HG02885 (cell line): ENCODE results near the gene CD226.
"Not testable (repeated sequence)": the region's sequence is repeated elsewhere in the genome, so short reads cannot be mapped to it uniquely, and the experiment has no call there.

Experiments
- ATAC-seq: cut with Tn5 transposase; IDR thresholded peaks from one replicate; pipeline ENCODE4 v1.9.1; 2021; ENCODE audit warnings: mild to moderate bottlenecking; ENCODE audit not compliant: unreplicated experiment, poor library complexity

CD226 gene

GRCh38 chr18:69929041-69929774 lies 18.5 kb downstream of the CD226 start:
- ATAC-seq, result no peak

GRCh38 chr18:69916412-69916811 lies 31.3 kb downstream of the CD226 start:
- no peak for ATAC-seq

GRCh38 chr18:69908838-69909237 lies 38.8 kb downstream of the CD226 start:
- ATAC-seq, result no peak

GRCh38 chr18:69906765-69907164 lies 40.9 kb downstream of the CD226 start:
- no peak for ATAC-seq

- ATAC-seq, result no peak
These were observed 46.7 kb downstream of the CD226 start for GRCh38 chr18:69900941-69901340.

- not testable (repeated sequence) for ATAC-seq
These were observed 48.3 kb downstream of the CD226 start for GRCh38 chr18:69899154-69899923.

GRCh38 chr18:69898241-69898861 lies 49.3 kb downstream of the CD226 start:
- peak; percentile 49 for ATAC-seq

- ATAC-seq, result peak; percentile 67
These were observed 50.1 kb downstream of the CD226 start for GRCh38 chr18:69897397-69898108.

- no peak for ATAC-seq
These were observed 52.3 kb downstream of the CD226 start for GRCh38 chr18:69895066-69896047.

DNA sequence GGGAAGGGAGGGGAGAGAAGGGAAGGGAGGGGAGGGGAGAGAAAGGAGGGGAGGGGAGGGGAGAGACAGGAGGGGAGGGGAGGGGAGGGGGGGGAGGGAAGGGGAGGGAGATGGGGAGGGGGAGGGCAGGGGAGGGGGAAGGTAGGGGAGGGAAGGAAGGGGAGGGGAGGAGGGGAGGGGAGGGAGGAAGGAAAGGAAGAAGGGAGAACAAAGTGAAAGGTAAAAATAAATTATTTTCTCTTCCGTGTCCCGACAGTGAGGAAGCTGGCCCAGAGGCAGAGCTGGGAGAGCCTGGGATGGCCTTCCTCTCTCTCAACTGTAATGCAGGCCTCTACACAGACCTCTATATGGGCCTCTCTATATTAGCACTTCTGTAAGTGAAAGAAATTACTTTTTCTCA lies 53.2 kb downstream of the CD226 start:
- ATAC-seq, result no peak

GRCh38 chr18:69890558-69890957 lies 57.1 kb downstream of the CD226 start:
- no peak for ATAC-seq

DNA sequence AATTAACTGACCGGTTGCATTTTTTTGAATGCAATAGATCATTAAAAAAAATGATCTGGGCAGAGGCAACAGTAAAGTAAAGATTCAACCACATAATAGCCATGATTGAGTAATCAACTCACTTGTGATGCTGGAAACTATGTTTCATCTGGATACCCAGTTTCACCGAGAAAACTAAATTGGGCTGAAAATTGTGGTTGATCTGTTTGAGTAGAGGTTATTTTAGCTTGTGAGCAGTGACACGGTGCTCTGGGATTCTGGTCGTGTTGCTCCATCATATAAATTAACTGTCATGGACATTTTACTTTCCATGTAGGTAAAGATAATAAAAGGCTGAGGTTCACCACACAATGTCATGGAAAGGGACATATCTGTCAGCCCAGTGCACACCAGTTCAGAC lies 58.7 kb downstream of the CD226 start:
- peak; percentile 27 for ATAC-seq

DNA sequence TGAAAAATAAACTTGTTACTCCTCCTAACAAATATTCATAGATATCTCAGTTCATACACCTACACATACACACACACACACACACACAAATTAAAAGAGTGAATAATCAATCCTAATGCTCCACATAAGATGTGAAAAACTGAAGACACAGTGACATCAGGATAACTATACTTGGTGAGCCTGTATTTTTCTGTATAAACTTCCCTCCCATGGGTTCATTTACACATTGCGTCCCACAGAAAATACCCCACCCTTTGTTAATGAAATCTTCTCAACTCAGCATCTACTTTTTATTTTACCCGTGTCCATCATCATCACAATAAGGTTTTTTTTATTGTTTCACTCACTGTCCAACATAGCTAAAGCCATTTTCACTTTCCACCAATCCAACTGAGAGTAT lies 60.4 kb downstream of the CD226 start:
- ATAC-seq, result no peak

- ATAC-seq, result peak; percentile 79
These were observed 61.7 kb downstream of the CD226 start for GRCh38 chr18:69885841-69886531.

GRCh38 chr18:69885355-69885754 lies 62.3 kb downstream of the CD226 start:
- ATAC-seq, result no peak

GRCh38 chr18:69883781-69884180 lies 63.9 kb downstream of the CD226 start:
- no peak for ATAC-seq

GRCh38 chr18:69882965-69883668 lies 64.6 kb downstream of the CD226 start:
- peak; percentile 42 for ATAC-seq

- ATAC-seq, result no peak
These were observed 67.6 kb downstream of the CD226 start for GRCh38 chr18:69880083-69880482.
